Mammary epithelial cell (primary cell): Measurements from ENCODE around the gene CALHM4.

ENCODE experiments used
- EZH2 ChIP-seq: IDR thresholded peaks from 2 replicates; pipeline ENCODE4 v1.6.1; 2012; ENCODE audit warnings: low read length, inconsistent platforms, borderline replicate concordance
- TF ChIP-seq, protein P1 (sequence below), 2 donors: IDR thresholded peaks in 1 of 2; conservative IDR thresholded peaks in 1 of 2; 2 replicates each; pipeline ENCODE4 v1.5.1; 2011 to 2012; ENCODE audit warnings: inconsistent platforms in 2 of 2, low read length in 2 of 2, mild to moderate bottlenecking in 2 of 2, control low read depth in 1 of 2, low read depth in 1 of 2; ENCODE audit not compliant: insufficient read depth in 1 of 2; ENCODE audit errors: extremely low read depth in 1 of 2

DNA sequence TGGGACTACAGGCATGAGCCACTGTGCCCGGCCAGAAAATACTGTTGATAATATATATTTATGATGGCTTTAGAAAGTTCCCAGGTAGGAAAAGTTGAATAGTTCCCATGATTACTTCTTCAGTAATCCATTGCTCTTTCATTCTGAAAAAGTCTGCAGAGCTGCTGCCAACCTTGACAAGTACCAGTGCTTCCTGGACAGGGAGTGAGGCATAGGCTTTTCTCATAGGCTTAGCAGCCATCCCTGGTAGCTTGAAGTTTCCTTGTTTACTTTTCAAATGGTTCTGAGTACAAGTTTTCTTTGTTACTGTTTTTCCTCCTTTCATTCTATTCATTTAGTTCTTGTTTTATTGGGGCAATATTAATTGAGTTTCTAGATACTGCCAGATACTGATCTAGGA is 25.6 kb downstream of the CALHM4 start:
- TF ChIP-seq, protein P1, sequence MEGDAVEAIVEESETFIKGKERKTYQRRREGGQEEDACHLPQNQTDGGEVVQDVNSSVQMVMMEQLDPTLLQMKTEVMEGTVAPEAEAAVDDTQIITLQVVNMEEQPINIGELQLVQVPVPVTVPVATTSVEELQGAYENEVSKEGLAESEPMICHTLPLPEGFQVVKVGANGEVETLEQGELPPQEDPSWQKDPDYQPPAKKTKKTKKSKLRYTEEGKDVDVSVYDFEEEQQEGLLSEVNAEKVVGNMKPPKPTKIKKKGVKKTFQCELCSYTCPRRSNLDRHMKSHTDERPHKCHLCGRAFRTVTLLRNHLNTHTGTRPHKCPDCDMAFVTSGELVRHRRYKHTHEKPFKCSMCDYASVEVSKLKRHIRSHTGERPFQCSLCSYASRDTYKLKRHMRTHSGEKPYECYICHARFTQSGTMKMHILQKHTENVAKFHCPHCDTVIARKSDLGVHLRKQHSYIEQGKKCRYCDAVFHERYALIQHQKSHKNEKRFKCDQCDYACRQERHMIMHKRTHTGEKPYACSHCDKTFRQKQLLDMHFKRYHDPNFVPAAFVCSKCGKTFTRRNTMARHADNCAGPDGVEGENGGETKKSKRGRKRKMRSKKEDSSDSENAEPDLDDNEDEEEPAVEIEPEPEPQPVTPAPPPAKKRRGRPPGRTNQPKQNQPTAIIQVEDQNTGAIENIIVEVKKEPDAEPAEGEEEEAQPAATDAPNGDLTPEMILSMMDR (conservative IDR thresholded peaks at IDR 0.05 in 1 of 2, IDR thresholded peaks at IDR 0.05 in 1 of 2; ENCODE audit: extremely low read depth in 1 of 2, insufficient read depth in 1 of 2, low read depth in 1 of 2, low read length in 2 of 2): no peak
- TF ChIP-seq EZH2: no peak
